Colon (tissue), 2 donors: ENCODE data around the gene PLA2G2A.

ENCODE experiments used
- FAIRE-seq: peaks from 2 replicates; lab custom pipeline; 2012; peaks lifted over from hg19 to GRCh38; lab: Jason Lieb, UNC
- donor health status: control.
- donor health status: control.

PLA2G2A gene

DNA sequence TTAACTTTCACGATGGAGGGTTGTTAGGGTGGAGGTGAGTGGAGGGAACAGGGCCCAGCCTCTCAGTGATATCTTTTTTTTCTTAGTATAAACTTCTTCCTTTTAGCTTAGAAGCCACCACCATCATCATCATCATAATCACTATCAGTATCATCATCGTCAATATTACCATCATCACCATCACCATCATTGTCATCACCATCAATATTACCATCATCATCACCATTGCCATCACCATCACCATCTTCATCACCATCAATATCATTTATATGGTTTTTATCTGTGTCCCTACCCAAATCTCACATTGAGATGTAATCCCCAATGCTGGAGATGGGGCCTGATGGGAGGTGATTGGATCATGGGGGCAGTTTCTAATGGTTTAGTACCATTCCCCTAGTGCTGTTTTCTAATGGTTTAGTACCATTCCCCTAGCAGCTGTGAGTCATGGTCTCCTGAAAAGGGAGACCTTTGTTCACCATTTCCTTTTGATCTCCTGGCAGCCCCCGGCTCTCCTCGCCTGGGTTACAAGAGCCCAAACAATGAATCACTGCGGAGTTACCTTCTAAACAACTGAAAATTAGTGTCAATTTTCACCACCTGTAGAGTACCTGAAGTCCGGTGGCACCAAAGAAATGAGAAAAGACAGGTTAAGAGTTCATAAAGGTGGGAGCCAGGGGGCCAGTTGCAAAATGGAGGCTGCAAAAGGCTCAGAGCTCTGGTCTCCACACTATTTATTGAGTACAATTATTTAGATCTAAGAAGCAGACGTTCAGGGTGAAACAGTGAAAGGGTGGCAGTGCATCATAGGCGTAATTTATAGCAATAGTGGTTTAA, 52.9 kb downstream of the PLA2G2A start:
- no peak for FAIRE-seq
